AG04450 (cell line): ENCODE data around the gene RASSF3. TPM values are rescaled to one million over a fixed set of nuclear protein-coding genes. Genes with fewer than 3 reads are reported as not detected.

ENCODE experiments used
- CTCF ChIA-PET: fragments of 300-600, 350-600 bp; formaldehyde crosslinking; extraction: SDS; loops from one replicate; lab custom pipeline; 2022; ENCODE audit warnings: antibody characterized with exemption, inconsistent platforms; lab: Charles Lee
- POLR2A ChIA-PET: fragments of 350-600 bp; formaldehyde crosslinking; extraction: SDS; loops from one replicate; lab custom pipeline; 2021; ENCODE audit warnings: antibody characterized with exemption, inconsistent platforms; lab: Yijun Ruan, JAX
- DNase-seq: peaks from one replicate; pipeline ENCODE4 v3.0.0-alpha.2; 2011; ENCODE audit warnings: low read depth, low spot score
- H3K27ac ChIP-seq: one replicate; pipeline ENCODE4 v1.5.1; 2012; ENCODE audit warnings: low read depth, low read length, control low read depth
- H3K27me3 ChIP-seq: one replicate; pipeline ENCODE4 v1.6.0; 2012; ENCODE audit warnings: low read length; ENCODE audit not compliant: control insufficient read depth, insufficient read depth
- H3K4me3 ChIP-seq: 2 replicates; pipeline ENCODE4 v1.5.1; 2011; ENCODE audit warnings: mild to moderate bottlenecking, low read depth, low read length, control low read depth
- H3K9me3 ChIP-seq: 2 replicates; pipeline ENCODE4 v1.5.1; 2012; ENCODE audit warnings: low read length; ENCODE audit not compliant: control insufficient read depth, insufficient read depth
- CTCF ChIP-seq: IDR thresholded peaks from 2 replicates; pipeline ENCODE4 v1.5.1; 2011; ENCODE audit warnings: low read depth, low read length, control low read depth, inconsistent platforms
- polyA plus RNA-seq: library from polyadenylated mRNA; depleted of rRNA; stranded (reverse); fragments of >200 nt; gene quantifications from 2 replicates; pipeline ENCODE4 v1.2.3, GENCODE V29; 2011

The RASSF3 gene
- polyA plus RNA-seq, 1 experiment: 46.7 TPM

GRCh38 chr12:64631197-64631596 lies 20.9 kb downstream of the RASSF3 start:
- H3K9me3 ChIP-seq: peaks cover 7% of the 10 kb centered on the region
- no peak overlapping the region for H3K27ac ChIP-seq
- ChIA-PET CTCF (no interaction called here), POLR2A (no interaction called here)
- H3K27me3 ChIP-seq: no peaks in the 10 kb centered on the region
- TF ChIP-seq CTCF: no peak
- no peak for DNase-seq
- H3K4me3 ChIP-seq: no peak overlapping the region

DNA sequence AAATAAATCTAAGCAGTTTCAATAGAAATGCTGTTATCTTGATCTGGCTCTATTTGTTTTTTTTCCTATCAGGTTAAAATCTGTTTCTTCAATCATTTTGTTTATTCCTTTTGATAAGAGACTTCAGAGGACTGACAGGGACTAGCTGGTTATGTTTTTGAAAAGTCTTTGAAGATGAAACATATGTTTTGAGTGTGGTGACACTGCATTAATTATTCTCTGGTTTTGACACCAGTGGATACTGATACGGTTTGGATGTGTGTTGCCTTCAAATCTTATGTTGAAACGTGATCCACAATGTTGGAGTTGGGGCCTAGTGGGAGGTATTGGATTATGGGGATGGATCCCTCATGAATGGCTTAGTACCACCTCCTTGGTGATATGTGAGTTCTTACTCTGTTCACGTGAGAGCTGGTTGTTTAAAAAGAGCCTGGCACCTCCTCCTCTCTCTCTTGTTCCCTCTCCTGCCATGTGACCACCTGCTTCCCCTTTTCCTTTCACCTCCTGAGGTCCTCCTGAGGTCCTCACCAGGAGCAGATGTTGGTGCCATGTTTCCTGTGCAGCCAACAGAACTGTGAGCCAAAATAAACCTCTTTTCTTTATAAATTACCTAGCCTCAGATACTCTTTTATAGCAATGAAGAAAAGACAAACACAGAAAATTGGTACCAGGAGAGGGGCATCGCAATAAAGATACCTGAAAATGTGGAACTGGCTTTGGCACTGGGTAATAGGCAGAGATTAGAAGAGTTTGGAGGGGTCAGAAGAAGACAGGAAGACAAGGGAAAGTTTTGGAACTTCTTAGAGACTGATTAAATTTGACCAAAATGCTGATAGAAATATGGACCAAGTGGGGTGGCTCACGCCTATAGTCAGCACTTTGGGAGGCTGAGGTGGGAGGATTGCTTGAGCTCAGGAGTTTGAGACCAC lies 23.0 kb downstream of the RASSF3 start:
- Histone ChIP-seq H3K4me3 (no peak overlapping the region), H3K9me3 (peaks cover 7% of the 10 kb centered on the region), H3K27ac (no peak overlapping the region), H3K27me3 (no peaks in the 10 kb centered on the region)
- TF ChIP-seq CTCF: no peak
- ChIA-PET POLR2A (no interaction called here), CTCF (interaction anchor here (1.0 to 1.2 kb wide), 2 partner anchors 15 to 64 kb away, joined by 3 to 6 read pairs; no protein-coding TSS in a partner anchor)
- no peak for DNase-seq

- DNase-seq: no peak
- ChIA-PET CTCF (interaction anchor here (1.0 kb wide), 1 partner anchor 63 kb away, joined by 6 read pairs; no protein-coding TSS in a partner anchor), POLR2A (interaction anchor here (1.2 kb wide), 1 partner anchor 12 kb away, joined by 5 read pairs; no protein-coding TSS in a partner anchor)
- no peak for TF ChIP-seq CTCF
- Histone ChIP-seq H3K27me3 (no peaks in the 10 kb centered on the region), H3K9me3 (peaks cover 7% of the 10 kb centered on the region), H3K4me3 (no peak overlapping the region), H3K27ac (no peak overlapping the region)
Observed at GRCh38 chr12:64633940-64634337, 23.6 kb downstream of the RASSF3 start.

DNA sequence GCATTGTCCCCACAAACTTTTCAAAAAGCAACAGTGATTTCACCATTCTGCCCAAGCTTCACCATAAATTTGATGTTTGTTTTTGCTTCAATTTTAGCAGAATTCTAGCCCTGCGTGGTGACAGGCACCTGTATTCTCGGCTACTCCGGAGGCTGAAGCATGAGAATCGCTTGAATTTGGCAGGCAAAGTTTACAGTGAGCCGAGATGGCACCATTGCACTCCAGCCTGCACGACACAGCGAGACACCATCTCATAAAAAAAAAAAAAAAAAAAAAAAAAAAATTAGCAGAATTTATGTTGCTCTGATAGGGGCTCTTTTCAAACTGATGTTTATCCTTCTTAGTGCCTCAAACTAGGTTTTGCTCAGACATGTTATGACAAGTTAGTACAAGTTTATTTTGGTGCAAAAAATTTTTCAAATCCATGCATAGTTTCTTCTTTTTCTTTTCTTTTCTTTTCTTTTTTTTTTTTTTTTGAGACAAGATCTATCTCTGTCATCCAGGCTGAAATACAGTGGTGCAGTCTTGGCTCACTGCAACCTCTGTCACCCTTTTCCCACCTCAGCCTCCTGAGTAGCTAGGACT lies 24.3 kb downstream of the RASSF3 start:
- no peak for TF ChIP-seq CTCF
- CTCF ChIA-PET: interaction anchor here (1.0 kb wide), 1 partner anchor 62 kb away, joined by 6 read pairs; no protein-coding TSS in a partner anchor
- H3K27ac ChIP-seq: no peak overlapping the region
- POLR2A ChIA-PET: interaction anchor here (0.7 to 1.2 kb wide), 2 partner anchors 12 to 83 kb away, joined by 5 read pairs; no protein-coding TSS in a partner anchor
- DNase-seq: no peak
- H3K4me3 ChIP-seq: no peak overlapping the region
- peaks cover 7% of the 10 kb centered on the region for H3K9me3 ChIP-seq
- no peaks in the 10 kb centered on the region for H3K27me3 ChIP-seq
